ENCODE data around the gene RNF144A.

DNA sequence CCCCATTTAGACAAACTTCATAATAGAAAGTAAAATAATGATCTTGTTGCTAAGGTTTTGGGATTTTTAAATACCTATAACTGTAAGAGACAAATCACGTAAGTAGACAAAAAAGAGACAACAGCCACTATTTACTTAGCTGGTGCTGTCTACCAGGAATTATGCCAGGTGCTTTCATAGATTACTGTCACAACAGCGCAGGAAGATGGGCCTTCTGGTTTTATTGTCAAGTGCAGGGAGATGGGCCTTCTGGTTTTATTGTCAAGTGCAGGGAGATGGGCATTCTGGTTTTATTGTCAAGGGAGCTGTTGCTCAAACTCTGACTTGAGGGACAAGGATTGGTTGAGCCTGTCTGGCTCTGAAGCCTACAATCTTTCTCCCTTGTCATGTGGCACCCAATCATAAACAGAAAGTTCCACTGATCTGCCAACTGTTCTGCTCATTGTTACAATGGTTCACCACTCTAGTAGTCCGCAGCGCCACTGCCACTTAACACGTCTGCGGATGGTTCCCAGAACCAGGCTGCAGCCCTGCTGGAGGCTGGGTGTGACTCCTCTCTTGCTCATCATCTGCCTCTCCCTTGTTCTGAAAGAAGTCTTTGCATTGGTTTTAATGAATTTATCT, 95.0 kb downstream of the RNF144A start:
- TF ChIP-seq ZNF274 (IDR thresholded peaks at IDR 0.05; ENCODE audit: low read depth, low read length): no peak
- no peak for TF ChIP-seq SUZ12 (IDR thresholded peaks at IDR 0.05; ENCODE audit: extremely low read depth, insufficient read depth, insufficient read length)
- no peak for TF ChIP-seq YY1 (IDR thresholded peaks at IDR 0.05; ENCODE audit: insufficient read depth, insufficient read length)

Data from NT2/D1 (cell line).